Activated gamma-delta T cell treated with anti-CD3 and anti-CD28 coated beads, Interleukin-2, amount 50 U/mL, for 16 hours (primary cell): ENCODE data around the gene AP3D1.
A peak's percentile ranks its signal among the peaks of the same experiment; 100 is the strongest.

Source experiments
- DNase-seq: peaks from one replicate; pipeline ENCODE4 v3.0.0-alpha.2; 2020; ENCODE audit warnings: low read depth

The AP3D1 gene

GRCh38 chr19:2084993-2085720 is 66.2 kb downstream of the AP3D1 start:
- DNase-seq: peak; percentile 96

GRCh38 chr19:2083174-2083854 is 68.1 kb downstream of the AP3D1 start:
- DNase-seq: peak; percentile 54

GRCh38 chr19:2081873-2082810 is 69.2 kb downstream of the AP3D1 start:
- DNase-seq: peak; percentile 38

GRCh38 chr19:2080336-2080988 is 70.9 kb downstream of the AP3D1 start:
- no peak for DNase-seq

GRCh38 chr19:2079865-2080301 is 71.5 kb downstream of the AP3D1 start:
- DNase-seq: no peak

GRCh38 chr19:2079076-2079864 is 72.1 kb downstream of the AP3D1 start:
- DNase-seq: no peak

GRCh38 chr19:2077833-2078619 is 73.3 kb downstream of the AP3D1 start:
- no peak for DNase-seq

GRCh38 chr19:2077398-2077797 is 74.0 kb downstream of the AP3D1 start:
- no peak for DNase-seq

GRCh38 chr19:2076526-2076944 is 74.8 kb downstream of the AP3D1 start:
- DNase-seq: no peak

- DNase-seq: no peak
These were observed 78.4 kb downstream of the AP3D1 start for GRCh38 chr19:2072757-2073551.

- no peak for DNase-seq
These were observed 80.2 kb downstream of the AP3D1 start for GRCh38 chr19:2070986-2071673.

- DNase-seq: no peak
These were observed 80.9 kb downstream of the AP3D1 start for GRCh38 chr19:2070436-2070827.

- DNase-seq: no peak
These were observed 86.4 kb downstream of the AP3D1 start for GRCh38 chr19:2064788-2065524.

- DNase-seq: no peak
These were observed 87.0 kb downstream of the AP3D1 start for GRCh38 chr19:2064395-2064787.

GRCh38 chr19:2063824-2064223 is 87.5 kb downstream of the AP3D1 start:
- DNase-seq: no peak

GRCh38 chr19:2062770-2063169 is 88.6 kb downstream of the AP3D1 start:
- no peak for DNase-seq

- no peak for DNase-seq
These were observed 89.0 kb downstream of the AP3D1 start for GRCh38 chr19:2062389-2062729.
